ENCODE data around the gene VEGFA. TPM values are rescaled to one million over a fixed set of nuclear protein-coding genes. Genes with fewer than 3 reads are reported as not detected.

Gene VEGFA
- total RNA-seq, 1 donor from 2014 or later = 136 TPM

- Mint-ChIP-seq H3K27me3 (peaks cover 3% of the 10 kb centered on the region), H3K4me1 (ENCODE audit: unreplicated experiment) (peaks cover 4% of the 10 kb centered on the region), H3K4me3 (no peak overlapping the region), H3K9me3 (peaks cover 4% of the 10 kb centered on the region), H3K27ac (no peak overlapping the region), H3K36me3 (no peaks in the 10 kb centered on the region)
- no peak for DNase-seq (ENCODE audit: extremely low spot score, unreplicated experiment)
- no peak for TF ChIP-seq CTCF (conservative IDR thresholded peaks at IDR 0.05)
These were observed 39.4 kb upstream of the VEGFA start for GRCh38 chr6:43730634-43731033.

- no peak overlapping the region for H3K4me3 Mint-ChIP-seq
- H3K27ac Mint-ChIP-seq = no peak overlapping the region
- TF ChIP-seq CTCF (conservative IDR thresholded peaks at IDR 0.05) = no peak
- H3K36me3 Mint-ChIP-seq = no peaks in the 10 kb centered on the region
- no peaks in the 10 kb centered on the region for H3K27me3 Mint-ChIP-seq
- no peak for DNase-seq (ENCODE audit: extremely low spot score, unreplicated experiment)
- H3K4me1 Mint-ChIP-seq (ENCODE audit: unreplicated experiment) = no peaks in the 10 kb centered on the region
- peaks cover 4% of the 10 kb centered on the region for H3K9me3 Mint-ChIP-seq
These were observed 36.3 kb upstream of the VEGFA start for GRCh38 chr6:43733471-43734293.

- H3K27ac Mint-ChIP-seq = no peak overlapping the region
These were observed 35.7 kb upstream of the VEGFA start for GRCh38 chr6:43734294-43734665.

GRCh38 chr6:43735642-43736199, 34.3 kb upstream of the VEGFA start:
- Mint-ChIP-seq H3K27me3 (no peaks in the 10 kb centered on the region), H3K36me3 (no peaks in the 10 kb centered on the region), H3K4me3 (no peak overlapping the region), H3K9me3 (peaks cover 4% of the 10 kb centered on the region), H3K27ac (no peak overlapping the region), H3K4me1 (ENCODE audit: unreplicated experiment) (peaks cover 4% of the 10 kb centered on the region)
- no peak for TF ChIP-seq CTCF (conservative IDR thresholded peaks at IDR 0.05)
- DNase-seq (ENCODE audit: extremely low spot score, unreplicated experiment) = no peak

More at GRCh38 chr6:43734294-43734665, 35.7 kb upstream of the VEGFA start:
- no peaks in the 10 kb centered on the region for H3K27me3 Mint-ChIP-seq
- H3K4me3 Mint-ChIP-seq = no peak overlapping the region
- no peaks in the 10 kb centered on the region for H3K36me3 Mint-ChIP-seq
- H3K4me1 Mint-ChIP-seq (ENCODE audit: unreplicated experiment) = peaks cover 1% of the 10 kb centered on the region
- DNase-seq (ENCODE audit: extremely low spot score, unreplicated experiment) = no peak
- H3K9me3 Mint-ChIP-seq = peaks cover 4% of the 10 kb centered on the region
- no peak for TF ChIP-seq CTCF (conservative IDR thresholded peaks at IDR 0.05)

- H3K27me3 Mint-ChIP-seq = no peaks in the 10 kb centered on the region
- H3K4me3 Mint-ChIP-seq = no peak overlapping the region
- no peak for DNase-seq (ENCODE audit: extremely low spot score, unreplicated experiment)
- H3K4me1 Mint-ChIP-seq (ENCODE audit: unreplicated experiment) = peaks cover 4% of the 10 kb centered on the region
- no peak overlapping the region for H3K27ac Mint-ChIP-seq
- no peak for TF ChIP-seq CTCF (conservative IDR thresholded peaks at IDR 0.05)
- H3K9me3 Mint-ChIP-seq = peaks cover 4% of the 10 kb centered on the region
- H3K36me3 Mint-ChIP-seq = no peaks in the 10 kb centered on the region
These were observed 33.7 kb upstream of the VEGFA start for GRCh38 chr6:43736211-43736786.

All from type B pancreatic cell (in vitro differentiated cells).